HS-27A (cell line): ENCODE measurements around the gene PBX1.

Source experiments
- DNase-seq: peaks from one replicate; pipeline ENCODE4 v3.0.0-alpha.2; 2012; ENCODE audit warnings: low read depth, missing footprints

PBX1 gene

DNA sequence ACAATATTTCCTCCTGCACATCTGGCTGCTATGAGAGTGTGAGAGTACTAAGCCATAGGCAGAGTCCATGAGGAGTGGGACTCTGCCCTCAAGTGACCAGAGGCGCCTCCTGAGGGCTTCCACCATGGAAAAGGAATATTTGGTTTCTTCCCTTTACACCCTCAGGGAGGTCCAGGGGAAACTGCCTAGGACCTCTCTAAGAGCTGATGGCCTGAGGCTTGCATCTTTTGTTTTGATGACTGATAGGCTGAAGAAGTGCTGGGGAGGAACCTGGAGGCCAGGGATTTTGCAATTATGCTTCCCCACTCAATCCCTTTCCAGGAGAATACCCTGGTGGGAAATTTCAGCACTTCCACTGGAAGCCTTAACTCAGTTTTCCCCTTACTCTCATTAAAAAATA lies 111.0 kb downstream of the PBX1 start:
- no peak for DNase-seq

DNA sequence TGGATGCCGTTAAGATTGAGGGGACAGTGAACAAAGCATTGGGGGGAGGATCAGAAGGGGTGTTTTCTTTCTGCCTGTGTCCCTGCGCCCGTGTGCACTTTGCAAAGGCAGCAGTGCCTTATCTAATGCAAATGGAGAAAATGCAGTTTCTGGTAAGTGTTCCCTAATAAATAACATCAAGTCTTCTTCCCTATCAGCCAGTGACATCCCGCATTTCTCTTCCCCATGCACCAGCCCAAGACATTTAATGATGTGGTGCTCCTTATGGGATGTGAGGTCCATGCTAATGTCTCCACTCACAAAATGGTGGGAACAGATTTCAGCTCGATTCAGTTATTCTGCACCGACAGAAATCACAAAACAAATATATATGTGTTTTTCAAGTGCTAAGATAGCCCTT lies 111.8 kb downstream of the PBX1 start:
- no peak for DNase-seq

- DNase-seq, result no peak
These were observed 112.5 kb downstream of the PBX1 start for GRCh38 chr1:164671323-164671965.

- no peak for DNase-seq
These were observed 113.1 kb downstream of the PBX1 start for GRCh38 chr1:164671966-164672571.

- DNase-seq, result no peak
These were observed 113.6 kb downstream of the PBX1 start for GRCh38 chr1:164672588-164672987.

DNA sequence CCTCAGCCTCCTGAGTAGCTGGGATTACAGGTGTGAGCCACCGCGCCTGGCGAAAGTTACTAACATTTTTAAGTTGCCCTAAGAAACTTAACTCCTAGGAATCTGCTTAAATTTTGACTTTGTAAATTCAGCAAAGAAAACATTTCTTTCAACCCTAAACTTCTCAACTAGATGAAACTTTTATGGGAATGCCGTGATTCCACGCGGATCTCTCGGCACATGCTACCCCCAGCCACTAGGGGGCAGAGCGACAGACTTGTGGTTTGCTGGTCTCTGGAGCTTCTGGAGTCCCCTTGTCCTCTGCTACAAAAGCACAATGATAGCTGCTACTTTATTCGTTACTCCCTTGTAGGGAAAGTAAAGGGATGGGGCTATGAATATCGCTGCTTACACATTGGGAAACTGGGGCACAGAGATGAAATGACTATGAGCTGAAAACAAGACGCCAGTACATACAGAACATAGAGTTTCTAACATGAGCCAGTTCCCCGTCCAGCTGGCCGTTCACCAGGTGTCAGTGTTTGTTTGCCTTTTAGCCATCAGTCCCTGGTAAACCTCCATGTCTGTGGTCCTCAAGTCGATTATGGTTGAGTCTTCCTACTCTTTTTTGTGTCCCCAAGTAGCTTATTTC lies 114.7 kb downstream of the PBX1 start:
- DNase-seq, result peak; percentile 30

GRCh38 chr1:164675342-164675904 lies 116.4 kb downstream of the PBX1 start:
- no peak for DNase-seq

DNA sequence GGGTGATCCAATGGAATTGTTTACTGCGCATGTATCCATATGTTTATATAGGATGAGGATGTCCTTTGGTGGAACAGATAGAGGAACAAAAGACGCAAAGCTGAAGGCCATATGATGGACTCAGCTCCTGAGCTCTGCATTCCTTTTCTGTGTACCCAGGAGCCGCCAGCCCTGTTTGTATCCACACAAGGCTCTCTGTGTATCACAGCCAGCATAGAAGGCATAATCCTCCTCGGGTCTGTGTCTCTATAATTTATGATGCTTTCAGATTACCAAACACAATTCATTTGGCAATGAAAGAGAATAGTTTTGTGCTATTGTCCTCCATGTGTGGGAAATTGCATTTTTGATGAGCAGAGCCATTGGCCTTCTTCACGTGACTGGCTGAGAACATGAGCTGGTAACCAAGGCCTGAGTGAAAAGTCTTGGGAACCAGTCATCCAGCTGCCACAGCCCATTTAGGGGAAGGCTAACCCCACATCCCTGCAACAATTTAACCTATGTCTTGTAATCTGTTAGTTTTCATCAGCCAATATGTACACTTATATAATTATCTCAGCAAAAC lies 119.2 kb downstream of the PBX1 start:
- no peak for DNase-seq

- DNase-seq, result no peak
These were observed 123.6 kb downstream of the PBX1 start for GRCh38 chr1:164682570-164682969.

DNA sequence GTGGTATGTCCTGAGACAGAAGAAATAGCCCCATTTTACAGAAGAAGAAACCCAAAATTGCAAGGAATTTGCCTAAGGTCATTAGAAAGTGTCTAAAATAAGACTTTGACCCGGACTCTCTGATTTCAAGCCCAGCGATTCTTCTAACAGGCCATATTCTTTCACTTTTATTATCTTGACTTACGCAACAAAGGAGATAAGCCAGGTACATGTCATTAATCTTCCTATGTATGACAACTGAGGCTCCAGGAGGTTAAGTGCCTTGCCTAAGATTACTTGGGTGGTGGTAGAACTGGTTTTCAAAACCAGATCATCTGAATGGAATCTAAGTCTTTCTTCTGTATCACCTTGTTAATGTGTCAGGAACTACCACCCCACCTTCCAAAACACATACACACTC lies 124.3 kb downstream of the PBX1 start:
- DNase-seq, result no peak

- DNase-seq, result no peak
These were observed 126.5 kb downstream of the PBX1 start for GRCh38 chr1:164685266-164686035.

DNA sequence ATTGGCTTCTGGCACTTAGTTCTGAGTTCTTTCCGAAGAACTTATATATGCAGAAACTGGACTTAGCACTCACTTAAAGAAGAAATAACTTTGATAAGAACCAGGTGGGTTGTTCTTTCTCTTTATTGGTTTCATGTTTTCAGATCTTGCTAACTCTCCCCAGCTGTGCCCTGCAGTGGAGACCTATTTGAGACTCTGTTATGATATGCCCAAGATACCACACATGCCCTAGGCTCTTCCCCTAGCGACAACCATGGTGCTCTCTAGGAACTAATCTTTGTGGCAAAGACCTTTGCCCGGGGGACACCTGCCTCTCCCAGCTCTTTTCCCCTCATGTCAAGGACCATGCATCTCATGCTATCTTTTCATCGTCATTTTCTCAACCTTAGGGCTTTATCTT lies 128.8 kb downstream of the PBX1 start:
- DNase-seq, result no peak

DNA sequence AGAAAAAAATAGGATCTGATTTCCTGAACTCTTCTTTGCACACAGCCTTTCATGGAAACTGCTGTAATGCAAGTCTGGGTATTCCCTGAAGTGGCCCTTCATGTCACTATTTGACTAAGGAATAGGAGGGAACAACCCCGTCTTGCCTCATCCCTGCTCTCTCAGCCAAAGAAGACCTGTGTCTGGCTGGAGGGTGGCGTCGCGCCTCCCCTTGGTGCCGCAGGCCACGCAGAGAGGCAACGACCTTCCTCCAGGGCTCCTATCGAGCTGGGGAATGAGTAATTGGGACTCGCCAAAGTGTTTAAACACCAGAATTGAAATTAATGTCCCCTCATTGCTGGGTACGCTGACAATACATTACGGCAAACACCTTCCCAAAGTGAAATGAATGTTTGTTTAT lies 129.8 kb downstream of the PBX1 start:
- no peak for DNase-seq

DNA sequence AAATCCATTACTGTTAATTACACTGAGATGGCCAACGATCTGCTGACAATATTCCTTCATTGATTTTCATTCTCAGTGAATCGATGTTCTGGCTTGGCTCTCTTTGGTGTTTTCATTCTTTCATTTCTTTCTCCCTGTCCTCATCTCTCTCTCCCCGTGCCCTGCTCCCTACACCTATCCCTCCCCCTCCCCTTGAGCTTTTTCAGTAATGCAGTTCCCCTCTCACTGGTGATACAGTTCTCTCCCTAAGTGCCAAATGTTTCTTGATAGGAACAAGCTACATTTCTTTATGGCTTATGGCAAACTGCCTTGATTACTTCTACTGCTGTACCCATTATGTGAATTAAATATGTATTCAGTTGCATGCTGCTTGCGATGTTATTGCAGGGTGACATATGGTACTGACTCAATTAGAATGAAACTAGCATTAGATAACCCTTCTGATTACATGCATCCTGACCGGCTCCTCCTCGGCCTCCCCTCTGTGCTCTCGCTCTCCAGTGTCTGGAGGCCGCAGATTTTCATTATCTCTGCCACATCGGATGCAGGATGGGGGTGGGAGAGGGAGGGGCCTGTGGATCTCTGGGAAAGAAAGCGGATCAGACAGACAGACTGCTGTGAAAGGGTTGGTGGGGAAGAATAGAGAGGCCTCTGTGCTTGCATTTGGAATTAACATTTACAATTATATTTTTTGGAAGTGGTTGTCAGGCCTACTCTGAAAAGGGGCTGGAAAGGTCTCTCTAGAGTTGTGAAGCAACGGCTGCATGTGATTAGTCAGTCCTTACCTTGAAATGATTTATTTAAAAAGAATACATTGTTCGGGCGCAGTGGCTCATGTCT lies 130.9 kb downstream of the PBX1 start:
- DNase-seq, result no peak

DNA sequence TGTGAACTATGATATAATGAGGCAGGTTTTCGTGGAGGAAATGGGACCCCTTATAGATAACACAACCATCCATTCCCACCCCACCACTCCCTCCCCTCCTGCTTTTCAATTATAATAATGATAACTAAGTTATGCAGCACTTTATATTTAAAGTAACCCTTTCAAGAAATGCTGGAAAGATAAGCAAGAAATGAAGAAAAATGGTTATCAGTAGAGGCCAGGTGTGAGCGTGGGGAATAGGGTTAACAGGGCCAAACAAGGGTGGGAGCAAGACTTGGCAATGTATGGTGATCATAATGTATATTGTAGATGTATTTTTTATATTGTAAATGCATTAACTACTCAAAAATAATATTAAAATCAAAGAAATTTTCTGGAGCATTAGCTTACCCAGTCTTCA lies 133.4 kb downstream of the PBX1 start:
- DNase-seq, result no peak

DNA sequence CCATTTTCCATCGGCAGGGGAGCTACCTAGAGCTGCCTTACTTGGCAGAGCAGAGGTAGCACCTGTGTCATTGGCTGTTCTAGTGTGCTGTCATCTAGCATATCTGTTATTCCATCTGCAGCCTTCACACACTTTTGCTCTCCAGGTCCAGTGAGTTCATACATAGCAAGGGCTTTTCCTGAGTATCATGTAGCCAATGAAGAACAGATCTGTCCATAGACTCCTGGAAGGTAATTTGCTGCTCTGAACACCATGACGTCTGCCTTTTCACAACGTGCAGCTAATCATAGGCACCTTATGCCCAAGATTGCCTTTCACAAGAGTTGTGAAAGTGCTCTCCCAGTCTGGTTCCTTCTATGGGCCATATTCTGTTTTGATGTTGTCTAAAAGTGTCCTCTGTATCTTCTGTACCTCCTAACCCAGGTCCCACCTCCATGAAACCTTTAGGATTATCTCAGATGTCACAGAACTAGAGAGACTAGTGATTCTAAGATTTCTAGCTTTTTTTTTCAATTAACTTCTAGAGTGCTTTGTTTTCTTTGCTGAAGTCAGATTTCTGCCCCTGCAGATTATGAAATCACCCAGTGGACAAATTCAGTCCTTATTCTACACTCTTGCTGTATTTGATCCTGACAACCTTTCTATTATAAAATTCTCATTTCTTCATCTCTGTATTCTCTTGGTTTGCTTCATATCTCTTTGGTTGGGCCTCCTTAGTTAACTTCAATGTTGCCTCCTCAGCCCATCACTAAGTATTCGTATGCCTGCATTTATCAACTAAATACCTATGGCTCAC lies 134.8 kb downstream of the PBX1 start:
- DNase-seq, result no peak

DNA sequence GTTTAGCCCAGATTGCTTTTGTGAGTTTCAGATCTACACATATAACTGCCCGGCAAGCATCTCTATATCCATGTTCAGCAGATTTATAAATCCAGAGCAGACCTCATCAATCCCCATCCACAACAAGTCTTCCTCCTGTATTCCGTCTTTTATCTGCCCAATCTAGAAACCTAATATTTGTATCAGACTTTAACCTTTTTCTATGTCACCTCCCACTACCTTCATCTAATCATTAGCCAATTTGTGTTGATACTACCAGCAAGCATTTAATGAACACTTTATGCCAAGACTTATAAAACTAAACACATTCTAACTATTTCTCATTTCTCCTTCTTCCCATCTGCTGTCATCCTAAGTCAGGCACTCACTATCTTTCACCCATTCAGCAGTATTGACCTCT lies 135.5 kb downstream of the PBX1 start:
- no peak for DNase-seq

- no peak for DNase-seq
These were observed 137.1 kb downstream of the PBX1 start for GRCh38 chr1:164695956-164696665.

DNA sequence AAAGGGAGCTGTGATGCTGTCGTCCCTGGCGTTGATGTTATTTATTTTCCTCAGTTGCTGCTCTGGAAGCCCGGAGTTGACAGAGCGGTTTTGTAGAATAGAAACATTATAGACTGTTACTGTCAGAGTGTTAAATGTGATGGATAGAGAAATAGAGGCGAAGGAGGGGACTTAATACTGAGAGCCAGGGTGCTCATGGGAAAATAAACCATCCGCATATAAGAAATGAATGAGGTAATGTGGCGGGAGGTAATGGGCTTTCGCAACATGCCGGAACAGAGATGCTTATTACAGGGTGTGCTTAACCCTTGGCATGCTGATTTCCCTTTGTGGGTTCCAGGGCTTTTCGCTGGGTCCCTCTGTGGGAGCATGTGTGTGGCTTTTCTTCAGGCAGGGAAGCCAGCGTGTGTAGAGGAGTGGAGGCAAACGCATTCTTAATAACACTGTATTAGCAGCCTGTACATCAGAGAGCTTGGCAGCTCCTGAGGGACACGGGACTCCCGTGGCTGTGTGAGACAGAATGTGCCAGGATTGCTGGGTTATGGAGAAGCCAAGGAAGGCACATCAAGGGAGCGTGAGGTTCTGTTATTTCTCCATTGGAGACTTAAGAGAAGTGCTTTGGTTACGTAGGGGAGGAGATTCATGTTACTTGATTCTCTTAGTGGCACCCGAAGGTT lies 141.0 kb downstream of the PBX1 start:
- no peak for DNase-seq
